ENCODE data around the gene ABHD2.

Gene ABHD2

DNA sequence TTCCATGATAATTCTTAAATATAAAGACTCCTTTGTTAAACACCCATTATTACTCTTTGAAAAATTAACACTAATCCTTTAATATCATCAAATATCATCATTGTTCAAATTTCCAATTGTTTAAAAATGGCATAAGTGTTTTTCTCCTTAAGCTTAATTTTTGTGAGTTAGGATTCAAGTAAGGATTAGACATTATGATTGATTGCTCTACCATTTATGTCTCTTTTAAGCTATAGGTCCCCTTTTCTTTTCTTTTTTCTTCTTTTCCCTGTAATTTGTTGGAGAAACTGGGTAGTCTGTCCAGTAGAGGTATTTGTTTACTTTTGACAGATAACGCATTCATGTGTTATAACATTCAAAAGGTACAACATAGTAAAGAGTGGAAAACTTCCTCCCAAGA, 9.1 kb downstream of the ABHD2 start:
- TF ChIP-seq, protein P1, sequence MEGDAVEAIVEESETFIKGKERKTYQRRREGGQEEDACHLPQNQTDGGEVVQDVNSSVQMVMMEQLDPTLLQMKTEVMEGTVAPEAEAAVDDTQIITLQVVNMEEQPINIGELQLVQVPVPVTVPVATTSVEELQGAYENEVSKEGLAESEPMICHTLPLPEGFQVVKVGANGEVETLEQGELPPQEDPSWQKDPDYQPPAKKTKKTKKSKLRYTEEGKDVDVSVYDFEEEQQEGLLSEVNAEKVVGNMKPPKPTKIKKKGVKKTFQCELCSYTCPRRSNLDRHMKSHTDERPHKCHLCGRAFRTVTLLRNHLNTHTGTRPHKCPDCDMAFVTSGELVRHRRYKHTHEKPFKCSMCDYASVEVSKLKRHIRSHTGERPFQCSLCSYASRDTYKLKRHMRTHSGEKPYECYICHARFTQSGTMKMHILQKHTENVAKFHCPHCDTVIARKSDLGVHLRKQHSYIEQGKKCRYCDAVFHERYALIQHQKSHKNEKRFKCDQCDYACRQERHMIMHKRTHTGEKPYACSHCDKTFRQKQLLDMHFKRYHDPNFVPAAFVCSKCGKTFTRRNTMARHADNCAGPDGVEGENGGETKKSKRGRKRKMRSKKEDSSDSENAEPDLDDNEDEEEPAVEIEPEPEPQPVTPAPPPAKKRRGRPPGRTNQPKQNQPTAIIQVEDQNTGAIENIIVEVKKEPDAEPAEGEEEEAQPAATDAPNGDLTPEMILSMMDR (IDR thresholded peaks at IDR 0.05; ENCODE audit: insufficient read depth, low read depth, low read length, missing control alignments): no peak
- no peak overlapping the region for H3K4me3 ChIP-seq (ENCODE audit: low read length)
- DNase-seq (ENCODE audit: low read depth): no peak

DNA sequence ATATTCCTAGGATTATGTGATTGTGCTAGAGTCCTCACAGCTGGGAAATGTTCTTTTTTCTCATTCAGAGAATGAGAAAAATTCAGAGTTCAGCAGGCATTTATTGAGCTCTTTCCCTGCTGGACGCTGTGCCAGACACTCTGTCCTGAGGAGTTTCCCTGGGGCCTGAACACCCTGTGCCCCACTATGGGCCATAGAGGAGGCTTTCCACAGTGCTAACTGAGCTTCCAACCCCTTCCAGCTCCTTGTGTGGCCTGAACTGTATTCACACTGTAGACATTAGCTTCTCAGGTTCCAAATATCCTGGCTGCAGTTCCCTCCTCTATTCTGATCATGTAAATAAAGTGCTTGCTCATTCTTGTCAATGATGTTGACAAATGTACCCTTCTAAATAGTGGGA, 10.0 kb downstream of the ABHD2 start:
- no peak for DNase-seq (ENCODE audit: low read depth)
- TF ChIP-seq, protein P1 (IDR thresholded peaks at IDR 0.05; ENCODE audit: insufficient read depth, low read depth, low read length, missing control alignments): no peak
- H3K4me3 ChIP-seq (ENCODE audit: low read length): no peak overlapping the region

DNA sequence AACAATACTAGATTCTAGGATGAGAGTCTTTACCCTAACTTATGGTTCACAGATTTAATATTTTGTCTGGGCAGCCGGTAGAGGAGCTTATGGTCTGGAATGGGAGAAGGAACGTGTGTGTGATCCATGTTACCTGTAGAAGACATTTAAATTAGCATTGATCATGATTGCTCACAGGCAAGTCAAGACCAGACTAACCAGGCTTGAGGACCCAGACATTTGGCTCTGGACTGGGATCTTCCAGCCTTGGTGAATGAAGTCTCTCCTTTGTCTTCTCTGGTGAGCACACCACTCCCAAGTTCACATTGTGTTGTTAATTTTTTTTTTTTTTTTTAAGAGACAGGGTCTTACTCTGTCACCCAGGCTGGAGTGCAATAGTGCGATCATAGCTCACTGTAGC, 11.7 kb downstream of the ABHD2 start:
- peak; percentile 48 for DNase-seq (ENCODE audit: low read depth)
- H3K4me3 ChIP-seq (ENCODE audit: low read length): no peak overlapping the region
- TF ChIP-seq, protein P1 (IDR thresholded peaks at IDR 0.05; ENCODE audit: insufficient read depth, low read depth, low read length, missing control alignments): no peak

DNA sequence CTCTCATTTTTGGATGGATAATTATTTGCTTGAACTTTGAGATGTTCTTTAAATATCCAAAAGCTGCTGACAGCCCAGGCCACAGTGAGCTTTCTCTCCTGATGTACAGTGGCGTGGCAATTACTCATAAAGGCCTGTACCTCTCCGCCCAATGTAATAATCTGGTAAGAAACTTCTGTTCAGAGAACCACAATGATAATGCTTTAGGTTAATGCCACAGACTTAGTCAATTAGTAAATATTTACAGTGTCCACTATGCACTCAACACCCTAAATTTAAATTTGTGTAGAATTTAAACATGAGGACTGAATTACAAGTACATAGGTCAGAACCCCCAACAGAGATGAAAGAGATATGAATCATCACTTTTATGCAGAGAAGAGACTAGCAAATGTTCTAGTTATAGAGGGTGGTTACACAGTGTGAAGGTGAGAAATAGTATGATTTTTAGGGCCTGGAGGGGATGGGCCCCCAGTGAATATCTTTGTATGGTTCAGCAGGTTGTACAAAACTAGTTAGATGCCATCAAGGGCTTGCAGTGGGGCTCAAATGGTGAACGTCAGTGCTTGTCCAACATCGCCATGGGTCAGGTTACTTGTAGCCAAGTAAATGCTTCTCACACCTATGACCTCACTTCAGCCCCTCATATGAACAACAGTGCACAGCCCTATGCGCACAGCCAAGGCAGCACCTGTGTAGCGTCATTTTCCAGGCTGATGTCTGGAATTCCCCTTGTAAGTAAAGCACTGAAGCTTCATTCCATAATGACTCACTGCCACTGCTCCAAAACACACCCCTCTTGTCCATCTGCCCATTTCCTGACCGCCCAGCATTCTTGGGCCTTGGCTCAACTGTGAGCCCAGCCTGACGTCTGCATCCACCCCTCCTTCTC, 13.3 kb downstream of the ABHD2 start:
- TF ChIP-seq, protein P1 (IDR thresholded peaks at IDR 0.05; ENCODE audit: insufficient read depth, low read depth, low read length, missing control alignments): no peak
- no peak overlapping the region for H3K4me3 ChIP-seq (ENCODE audit: low read length)
- peak; percentile 97 for DNase-seq (ENCODE audit: low read depth)

DNA sequence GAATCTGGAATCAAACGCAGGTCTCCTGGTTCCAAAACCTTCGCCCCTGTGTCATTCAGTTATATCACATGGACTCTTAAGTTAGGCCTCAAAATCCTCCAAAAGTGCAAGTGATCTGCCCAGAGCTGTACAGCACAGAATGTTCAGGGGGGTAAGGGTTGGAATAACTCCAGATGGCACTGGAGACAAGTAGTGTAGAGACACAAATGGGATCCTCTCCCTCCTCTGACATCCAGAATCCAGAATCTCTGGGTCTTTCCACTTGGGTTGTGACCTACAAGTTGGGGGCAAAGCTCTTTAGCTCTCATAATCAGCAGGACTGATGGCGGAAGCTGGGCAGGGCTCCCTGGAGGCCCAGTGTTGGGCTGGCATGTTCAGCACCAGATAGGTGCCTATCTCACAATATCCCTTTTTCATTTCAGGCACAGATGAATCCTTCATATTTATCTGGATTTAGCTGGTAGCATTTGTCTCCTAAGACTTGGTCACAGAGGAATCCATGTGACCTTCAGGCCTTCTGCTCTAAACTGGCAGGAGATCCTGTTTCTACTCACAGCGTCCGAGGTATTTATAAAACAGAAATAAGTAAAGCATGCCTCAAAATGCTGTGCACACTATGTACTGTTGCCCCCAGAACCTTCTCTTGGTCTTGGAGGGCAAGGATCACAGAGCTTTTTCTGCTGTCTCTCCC, 15.4 kb downstream of the ABHD2 start:
- TF ChIP-seq, protein P1 (IDR thresholded peaks at IDR 0.05; ENCODE audit: insufficient read depth, low read depth, low read length, missing control alignments): no peak
- DNase-seq (ENCODE audit: low read depth): no peak
- no peak overlapping the region for H3K4me3 ChIP-seq (ENCODE audit: low read length)

DNA sequence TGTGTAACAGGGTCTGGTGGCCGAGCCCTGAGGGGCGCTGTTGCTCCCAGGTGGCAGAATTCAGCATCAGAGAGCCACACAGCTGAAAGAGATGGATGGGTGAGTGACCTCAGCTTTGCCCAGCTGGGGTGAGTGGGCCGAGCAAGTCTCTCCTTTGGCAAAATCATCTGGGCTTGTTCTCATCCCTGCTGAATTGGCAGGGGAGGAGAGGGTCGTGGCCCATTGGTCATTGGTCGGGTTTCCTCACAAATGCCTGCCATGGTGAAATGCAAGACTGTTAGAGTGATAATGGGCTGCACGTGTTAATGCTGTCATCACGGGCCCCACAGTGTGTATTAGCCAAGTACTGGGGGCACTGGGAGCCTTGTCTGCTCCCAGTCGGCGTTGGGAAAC, 15.9 kb downstream of the ABHD2 start:
- no peak for DNase-seq (ENCODE audit: low read depth)
- H3K4me3 ChIP-seq (ENCODE audit: low read length): no peak overlapping the region
- TF ChIP-seq, protein P1 (IDR thresholded peaks at IDR 0.05; ENCODE audit: insufficient read depth, low read depth, low read length, missing control alignments): no peak
